HG02970 (cell line): ENCODE data around the gene DEGS2.

ENCODE experiments used
- ATAC-seq: cut with Tn5 transposase; IDR thresholded peaks from one replicate; pipeline ENCODE4 v1.9.1; 2021; ENCODE audit warnings: mild to moderate bottlenecking, moderate library complexity, moderate number of reproducible peaks; ENCODE audit not compliant: unreplicated experiment, low FRiP score

The DEGS2 gene

GRCh38 chr14:100102156-100102785 is 57.2 kb downstream of the DEGS2 start:
- no peak for ATAC-seq

- no peak for ATAC-seq
These were observed 59.3 kb downstream of the DEGS2 start for GRCh38 chr14:100100032-100100703.

GRCh38 chr14:100098171-100098570 is 61.3 kb downstream of the DEGS2 start:
- no peak for ATAC-seq

GRCh38 chr14:100096656-100097055 is 62.8 kb downstream of the DEGS2 start:
- no peak for ATAC-seq
